GM19397 (cell line): ENCODE measurements around the gene ADAMTS2.

Experiments
- ATAC-seq: cut with Tn5 transposase; IDR thresholded peaks from one replicate; pipeline ENCODE4 v1.9.1; 2021; ENCODE audit warnings: mild to moderate bottlenecking, moderate library complexity; ENCODE audit not compliant: unreplicated experiment

ADAMTS2 gene

DNA sequence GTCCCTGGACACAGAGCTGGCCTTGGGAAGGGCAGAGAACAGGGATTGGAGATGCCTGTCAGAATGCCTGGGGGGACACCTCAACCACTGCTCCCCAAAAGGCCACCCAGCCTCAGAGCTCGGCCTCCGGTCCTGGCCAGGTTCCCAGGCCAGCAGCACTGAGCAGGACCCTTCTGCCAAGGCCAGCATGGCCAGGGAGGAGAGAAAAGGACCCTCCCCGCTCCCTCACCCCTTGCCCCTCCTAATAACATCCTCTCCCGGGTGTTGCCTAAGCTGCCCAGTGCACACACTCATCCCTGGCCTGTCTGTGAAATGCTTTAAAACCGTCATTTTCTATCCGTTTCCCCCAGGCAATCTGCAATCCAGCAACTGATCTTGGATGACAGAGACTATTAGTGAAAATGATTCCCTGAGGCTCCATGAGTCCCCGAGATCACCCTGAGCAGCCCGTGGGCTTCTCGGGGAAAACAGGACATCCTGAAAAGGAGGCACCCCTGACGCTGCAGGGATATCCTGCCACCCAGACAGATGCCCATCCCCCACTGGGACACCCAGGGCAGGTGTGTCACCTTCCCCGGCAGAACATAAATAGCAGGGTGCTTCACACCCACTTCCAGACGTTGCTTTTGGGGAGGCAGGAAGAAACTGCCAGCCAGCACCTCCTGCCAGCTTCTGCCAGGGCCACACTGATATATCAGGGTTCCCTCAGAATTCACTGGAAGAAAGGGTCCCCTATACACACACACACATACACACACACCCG, 75.3 kb downstream of the ADAMTS2 start:
- no peak for ATAC-seq

DNA sequence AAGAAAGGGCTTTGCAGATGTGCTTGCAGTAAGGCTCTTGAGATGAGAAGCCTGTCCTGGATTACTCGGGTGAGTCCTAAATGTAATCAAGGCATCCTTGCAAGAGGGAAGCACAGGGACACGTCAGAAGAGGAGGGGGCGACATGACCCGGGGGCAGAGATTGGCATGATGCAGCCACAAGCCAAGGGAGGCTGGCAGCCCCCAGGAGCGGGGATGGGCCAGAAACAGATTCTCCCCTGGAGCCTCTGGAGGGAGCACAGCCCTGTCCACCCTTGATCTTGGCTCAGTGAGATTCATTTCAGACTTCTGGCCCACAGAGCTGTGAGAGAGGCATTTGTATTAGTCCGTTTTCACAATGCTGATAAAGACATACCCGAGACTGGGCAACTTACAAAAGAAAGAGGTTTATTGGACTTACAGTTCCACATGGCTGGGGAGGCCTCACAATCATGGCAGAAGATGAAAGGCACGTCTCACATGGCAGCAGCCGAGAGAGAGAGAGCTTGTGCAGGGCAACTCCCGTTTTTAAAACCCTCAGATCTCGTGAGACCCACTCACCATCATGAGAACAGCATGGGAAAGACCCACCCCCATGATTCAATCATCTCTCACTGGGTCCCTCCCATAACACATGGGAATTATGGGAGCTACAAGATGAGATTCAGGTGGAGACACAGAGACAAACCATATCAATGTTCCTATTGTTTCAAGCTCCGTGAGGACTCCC, 76.1 kb downstream of the ADAMTS2 start:
- ATAC-seq = no peak

DNA sequence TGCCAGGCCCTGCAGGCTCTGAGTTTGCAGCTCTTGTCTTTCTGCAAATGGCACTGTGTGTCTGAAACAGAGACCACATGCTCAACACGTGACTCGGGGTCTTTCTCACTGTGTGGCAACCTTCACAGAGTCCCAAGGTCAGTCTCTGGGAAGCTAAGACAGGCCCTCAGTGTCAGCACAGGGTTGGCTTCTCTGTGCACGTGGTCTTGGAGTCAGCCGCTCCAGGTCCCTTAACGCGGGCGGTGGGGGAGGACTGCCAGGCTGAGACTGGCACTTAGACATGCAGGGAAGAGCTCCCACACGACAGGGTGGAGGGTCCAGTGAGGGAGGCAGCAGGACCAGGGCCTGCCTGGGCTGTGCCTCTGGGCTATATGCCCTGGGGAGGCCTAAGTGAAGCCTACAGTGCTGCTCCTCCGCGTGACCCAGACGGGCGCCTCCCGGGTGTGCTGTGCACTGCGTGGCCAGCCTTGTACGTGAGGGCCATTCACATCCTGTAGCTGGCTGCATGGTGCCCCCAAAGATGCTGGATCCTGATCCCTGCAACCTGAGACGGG, 76.8 kb downstream of the ADAMTS2 start:
- no peak for ATAC-seq

GRCh38 chr5:179267671-179268083, 77.6 kb downstream of the ADAMTS2 start:
- ATAC-seq = no peak

GRCh38 chr5:179267071-179267670, 78.1 kb downstream of the ADAMTS2 start:
- ATAC-seq = no peak

- no peak for ATAC-seq
Observed at GRCh38 chr5:179266291-179267070, 78.8 kb downstream of the ADAMTS2 start.

GRCh38 chr5:179265514-179266290, 79.6 kb downstream of the ADAMTS2 start:
- ATAC-seq = no peak

DNA sequence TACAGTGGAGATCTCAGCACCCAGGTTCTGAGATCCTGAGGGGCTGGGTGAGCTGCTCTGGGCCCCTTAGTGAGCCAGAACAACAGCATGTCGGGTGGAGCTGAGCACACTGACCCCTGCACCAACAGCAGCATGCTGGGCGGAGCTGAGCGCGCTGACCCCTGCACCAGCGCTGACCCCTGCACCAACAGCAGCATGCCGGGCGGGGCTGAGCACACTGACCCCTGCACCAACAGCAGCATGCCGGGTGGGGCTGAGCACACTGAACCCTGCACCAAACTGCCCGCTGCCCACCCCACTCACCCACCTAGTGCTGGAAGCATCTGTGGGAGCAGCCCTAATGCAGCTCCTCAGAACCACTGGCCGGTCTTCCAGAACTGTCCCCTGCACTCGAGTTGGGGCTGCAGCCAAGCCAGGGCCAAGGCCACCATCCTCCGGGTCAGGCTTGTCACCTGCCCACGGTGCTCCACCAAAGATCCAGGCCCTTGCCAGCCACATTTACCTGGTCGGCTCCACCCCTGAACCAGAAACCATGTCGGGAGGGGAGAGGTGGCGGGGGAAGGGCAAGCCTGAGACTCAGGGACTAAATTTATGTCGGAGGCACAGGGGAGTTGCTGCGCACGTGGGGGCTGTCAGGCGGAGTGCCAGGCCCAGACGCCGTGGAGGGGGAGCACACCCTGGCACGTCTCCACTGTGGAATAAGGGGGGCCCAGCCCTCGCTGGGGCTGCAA, 80.3 kb downstream of the ADAMTS2 start:
- no peak for ATAC-seq

GRCh38 chr5:179264053-179264782, 81.0 kb downstream of the ADAMTS2 start:
- no peak for ATAC-seq

DNA sequence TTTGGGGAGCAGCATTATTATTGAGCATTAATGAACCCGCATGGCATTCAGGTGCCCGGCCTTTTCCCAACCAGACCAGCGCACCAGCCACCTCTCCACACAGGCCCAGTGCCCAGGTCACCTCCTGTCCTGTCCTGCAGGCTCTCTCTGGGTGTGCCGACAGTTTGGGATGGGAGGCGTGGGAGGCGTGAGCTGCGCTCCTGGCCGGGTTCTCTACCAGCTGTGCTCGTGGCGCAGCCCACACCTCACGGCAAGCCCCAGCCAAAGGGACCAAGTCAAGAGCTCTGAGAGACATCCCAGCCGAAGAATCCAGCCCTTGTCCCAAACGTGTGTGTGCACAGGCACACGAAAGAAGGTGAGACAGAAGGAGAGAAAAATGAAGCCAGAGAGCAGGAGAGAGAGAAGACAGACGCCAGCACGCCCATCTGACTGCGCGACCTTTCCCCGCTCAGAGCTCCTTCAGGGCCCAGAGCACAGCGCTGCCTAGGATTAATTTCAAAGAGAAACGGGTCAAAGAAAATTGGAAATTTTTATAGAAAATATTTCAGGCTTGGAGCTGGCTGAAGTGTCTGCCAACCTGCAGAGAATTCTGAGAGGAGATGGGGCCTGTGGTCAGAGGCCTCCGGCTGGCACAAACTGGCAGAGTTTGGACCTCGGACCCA, 81.7 kb downstream of the ADAMTS2 start:
- no peak for ATAC-seq

DNA sequence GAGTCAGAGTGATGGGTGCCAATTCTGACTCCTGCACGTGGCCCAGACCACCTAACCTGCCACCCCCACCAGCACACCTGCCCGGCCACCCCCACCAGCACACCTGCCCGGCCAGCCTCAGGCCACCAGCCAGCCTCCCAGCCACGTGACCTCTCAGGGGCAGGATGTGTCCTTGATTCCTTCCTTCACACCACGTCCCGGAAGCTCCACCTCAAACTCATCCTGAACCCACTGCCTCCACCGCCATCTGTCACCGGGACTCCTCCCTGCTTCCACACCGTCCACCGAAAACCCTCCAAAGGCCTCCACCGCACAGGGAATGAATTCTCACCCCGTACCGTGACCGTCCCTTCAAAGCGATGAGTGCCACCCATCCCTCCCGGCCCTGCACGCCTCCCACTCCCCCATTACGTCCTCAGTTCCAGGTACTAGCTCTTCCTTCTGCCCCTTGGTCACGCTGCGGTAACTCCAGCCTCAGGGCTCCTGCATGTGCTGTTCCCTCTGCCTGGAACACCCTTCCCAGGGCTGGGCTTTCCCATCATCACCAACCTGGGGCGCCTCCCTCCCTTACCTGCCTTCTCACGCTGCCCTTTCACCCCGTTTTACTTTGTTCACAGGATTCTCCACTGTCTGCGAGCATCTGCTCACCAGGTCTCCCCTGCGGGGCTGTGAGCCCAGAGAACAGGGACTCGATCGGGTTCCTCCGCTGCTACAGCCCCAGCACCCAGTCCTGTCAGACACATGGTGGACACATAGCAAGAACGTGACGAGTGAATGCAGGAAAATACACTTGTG, 82.9 kb downstream of the ADAMTS2 start:
- no peak for ATAC-seq

- no peak for ATAC-seq
Observed at GRCh38 chr5:179261301-179262125, 83.7 kb downstream of the ADAMTS2 start.

DNA sequence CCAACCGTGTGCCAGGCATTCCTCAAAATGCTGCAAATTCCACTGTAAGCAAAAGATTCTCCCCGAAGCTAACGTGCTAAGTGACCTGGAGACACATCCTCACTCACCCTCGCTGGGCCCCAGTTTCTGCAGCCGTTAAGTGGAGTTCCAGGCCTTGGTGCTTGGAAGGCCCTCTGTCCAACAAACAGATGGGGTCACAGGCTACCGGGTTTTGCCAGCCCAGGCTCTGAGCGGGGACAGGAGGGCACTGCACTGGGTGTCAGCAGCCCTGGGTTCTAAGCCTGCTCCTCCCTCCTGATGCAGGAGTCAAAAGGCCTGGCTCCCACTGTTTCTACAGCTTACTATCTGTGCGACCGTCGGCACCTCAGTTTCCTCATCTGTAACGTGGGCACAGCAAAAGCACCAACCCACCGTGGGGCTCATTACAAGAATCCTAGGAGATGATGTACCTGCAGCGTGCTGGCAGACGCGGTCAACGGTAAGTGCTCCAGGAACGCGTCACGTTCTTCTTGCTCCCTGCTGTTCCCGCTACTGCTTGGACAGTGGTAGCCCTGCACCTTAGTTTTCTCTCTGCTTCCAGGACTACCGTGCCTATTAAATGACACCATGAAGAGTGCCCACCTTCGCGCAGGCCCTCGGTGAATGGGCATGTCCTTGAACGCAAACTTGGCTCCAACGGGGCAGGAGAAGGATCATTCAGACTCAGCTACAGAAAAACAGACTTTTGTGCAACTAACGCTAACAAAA, 84.8 kb downstream of the ADAMTS2 start:
- no peak for ATAC-seq

DNA sequence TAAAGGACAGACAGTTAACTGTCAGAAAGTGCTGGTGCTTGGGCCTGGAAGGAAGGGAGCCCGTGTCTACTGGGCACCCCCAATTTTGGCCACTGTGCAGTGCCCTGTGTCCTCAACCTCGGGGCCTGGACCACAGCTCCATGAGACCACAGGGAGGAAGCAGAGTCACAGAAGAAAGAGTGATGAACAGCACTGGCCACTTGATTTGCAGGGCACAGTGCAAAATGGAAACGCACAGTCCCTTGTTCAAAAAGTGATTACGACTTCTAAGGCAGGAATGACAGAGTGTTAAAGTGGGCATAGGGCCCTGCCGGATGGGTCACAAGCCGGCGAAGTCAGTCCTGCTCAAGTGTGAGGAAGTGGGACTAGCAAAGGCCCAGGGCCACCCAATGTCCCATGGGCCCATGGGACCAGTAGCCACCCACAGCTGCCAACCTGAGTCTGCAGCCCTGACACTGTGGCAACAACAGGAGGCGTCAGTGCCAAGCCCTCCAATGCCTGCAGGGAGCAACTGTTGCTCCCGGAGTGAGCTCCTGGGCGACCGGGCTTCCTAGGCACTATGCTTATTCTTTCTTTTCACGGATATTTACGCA, 85.4 kb downstream of the ADAMTS2 start:
- ATAC-seq = no peak

DNA sequence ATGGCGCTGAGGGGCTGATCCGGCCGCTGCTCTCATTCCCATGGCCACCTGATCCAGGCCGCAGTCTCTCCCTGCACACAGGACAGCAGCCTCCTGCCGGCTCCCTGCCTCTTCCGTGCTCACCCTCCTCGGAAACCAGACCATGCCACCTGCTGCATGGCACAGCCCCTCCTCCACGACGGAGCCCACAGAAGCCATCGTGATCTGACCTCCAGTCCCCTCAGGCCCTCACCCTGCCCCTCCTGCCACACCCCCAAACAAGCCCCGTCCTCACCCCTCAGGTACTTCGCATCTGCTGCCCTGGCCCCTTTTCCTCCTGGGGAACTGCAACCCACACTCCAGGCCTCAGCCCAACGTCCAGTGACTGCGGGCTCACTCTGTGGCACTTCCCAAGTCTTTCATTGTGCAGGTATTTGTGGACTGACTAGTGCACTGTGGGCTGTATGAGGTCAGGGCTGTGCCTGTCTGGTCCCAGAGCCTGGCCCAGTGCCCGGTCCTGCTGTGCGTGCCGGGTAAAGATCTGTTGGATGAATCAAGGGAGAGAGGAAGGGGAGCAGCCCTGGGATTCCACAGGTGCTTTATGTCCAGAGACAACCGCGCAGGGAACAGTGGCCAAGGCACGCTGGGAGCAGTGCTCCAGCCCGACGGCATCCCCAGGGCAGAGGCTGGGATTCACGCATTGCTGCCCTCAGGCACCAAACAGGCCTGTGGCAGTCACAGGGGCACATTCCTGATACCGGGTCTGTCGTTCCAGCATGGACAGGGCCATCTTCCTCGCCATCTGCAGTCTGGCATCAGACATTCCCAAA, 86.1 kb downstream of the ADAMTS2 start:
- ATAC-seq = no peak
